GM19324 (cell line): ENCODE data around the gene EXOC4.
A peak's percentile ranks its signal among the peaks of the same experiment; 100 is the strongest.
"Not testable (repeated sequence)": the region's sequence is repeated elsewhere in the genome, so short reads cannot be mapped to it uniquely, and the experiment has no call there.

Experiments used
- ATAC-seq: cut with Tn5 transposase; IDR thresholded peaks from one replicate; pipeline ENCODE4 v1.9.1; 2021; ENCODE audit warnings: mild to moderate bottlenecking, moderate library complexity; ENCODE audit not compliant: unreplicated experiment, low FRiP score

EXOC4 gene

GRCh38 chr7:134071355-134072331, 818.8 kb downstream of the EXOC4 start:
- ATAC-seq, result peak; percentile 46

DNA sequence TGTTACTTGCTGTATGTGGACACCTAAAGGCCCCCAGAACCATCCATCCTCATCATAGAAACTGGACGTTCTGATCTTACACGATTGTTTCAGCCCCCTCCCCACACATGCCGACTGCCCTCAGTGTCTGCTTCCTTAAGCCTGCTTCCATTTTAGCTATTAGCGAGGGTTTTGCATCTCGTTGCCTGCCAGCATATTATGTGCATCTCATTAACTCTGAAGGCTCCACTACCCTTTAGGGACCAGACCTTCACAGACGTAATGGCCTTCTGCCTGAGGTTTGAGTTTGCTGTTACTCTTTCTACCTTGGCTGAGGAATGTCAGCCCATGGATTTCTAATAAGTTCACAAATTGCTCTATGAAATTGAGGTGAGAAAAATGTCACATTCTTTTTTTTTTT, 820.4 kb downstream of the EXOC4 start:
- ATAC-seq, result no peak

- ATAC-seq, result no peak
These were observed 822.9 kb downstream of the EXOC4 start for GRCh38 chr7:134075799-134076198.

- not testable (repeated sequence) for ATAC-seq
These were observed 824.7 kb downstream of the EXOC4 start for GRCh38 chr7:134077560-134077959.

- ATAC-seq, result no peak
These were observed 826.1 kb downstream of the EXOC4 start for GRCh38 chr7:134078991-134079390.

- ATAC-seq, result no peak
These were observed 828.8 kb downstream of the EXOC4 start for GRCh38 chr7:134081695-134082094.

DNA sequence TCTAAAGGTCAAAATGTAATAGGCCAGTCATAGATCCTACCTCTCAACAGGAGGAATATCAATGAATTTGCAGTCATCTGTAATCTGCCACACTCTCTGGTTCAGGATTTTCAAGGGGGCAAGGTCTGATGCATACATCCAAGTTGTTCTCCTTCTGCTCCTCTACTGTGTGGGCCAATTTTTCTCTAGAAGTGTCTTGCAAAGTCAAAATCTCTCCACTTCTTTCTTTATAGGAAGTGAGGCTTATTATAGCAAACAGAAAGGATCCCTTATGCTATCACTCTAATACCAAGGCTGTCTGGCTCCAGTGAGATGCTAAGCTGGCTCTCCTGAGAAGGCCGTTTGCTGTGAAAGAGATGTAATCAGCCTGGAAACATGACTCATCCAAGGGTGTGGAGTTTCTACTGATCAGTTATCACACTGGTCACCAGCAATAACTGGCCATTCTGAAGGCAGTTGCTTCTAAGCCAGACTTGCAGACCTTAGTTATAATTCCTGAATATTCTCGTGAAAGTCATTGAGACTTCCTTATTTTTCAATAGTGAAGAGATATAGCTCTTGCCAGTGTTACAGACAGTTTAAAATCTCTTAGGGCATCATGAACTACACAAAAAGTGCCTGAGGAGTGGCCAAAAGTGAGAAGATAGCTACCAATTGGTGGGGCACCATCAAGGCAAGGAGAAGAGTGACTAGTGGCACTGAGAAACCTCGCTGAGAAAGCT, 831.0 kb downstream of the EXOC4 start:
- no peak for ATAC-seq

GRCh38 chr7:134084488-134085144, 831.7 kb downstream of the EXOC4 start:
- ATAC-seq, result no peak

DNA sequence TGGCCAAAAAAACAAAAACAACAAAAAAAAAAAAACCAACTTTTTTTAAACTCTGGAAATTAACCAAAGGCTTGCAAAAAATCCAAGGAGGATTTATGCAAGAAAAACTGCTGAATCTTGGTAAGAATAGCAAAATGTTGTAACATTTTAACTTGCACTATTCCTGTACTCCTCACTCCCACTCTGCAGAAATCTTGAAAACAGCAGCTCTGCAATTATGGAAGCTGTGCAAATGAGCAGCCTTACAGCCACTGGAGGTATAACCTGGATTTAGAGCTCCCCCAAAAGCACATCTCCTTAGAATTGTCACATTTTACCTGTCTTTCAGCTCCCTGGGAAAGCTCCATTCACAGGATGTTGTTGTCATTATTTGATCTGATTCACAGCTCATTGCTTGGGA, 832.4 kb downstream of the EXOC4 start:
- no peak for ATAC-seq

DNA sequence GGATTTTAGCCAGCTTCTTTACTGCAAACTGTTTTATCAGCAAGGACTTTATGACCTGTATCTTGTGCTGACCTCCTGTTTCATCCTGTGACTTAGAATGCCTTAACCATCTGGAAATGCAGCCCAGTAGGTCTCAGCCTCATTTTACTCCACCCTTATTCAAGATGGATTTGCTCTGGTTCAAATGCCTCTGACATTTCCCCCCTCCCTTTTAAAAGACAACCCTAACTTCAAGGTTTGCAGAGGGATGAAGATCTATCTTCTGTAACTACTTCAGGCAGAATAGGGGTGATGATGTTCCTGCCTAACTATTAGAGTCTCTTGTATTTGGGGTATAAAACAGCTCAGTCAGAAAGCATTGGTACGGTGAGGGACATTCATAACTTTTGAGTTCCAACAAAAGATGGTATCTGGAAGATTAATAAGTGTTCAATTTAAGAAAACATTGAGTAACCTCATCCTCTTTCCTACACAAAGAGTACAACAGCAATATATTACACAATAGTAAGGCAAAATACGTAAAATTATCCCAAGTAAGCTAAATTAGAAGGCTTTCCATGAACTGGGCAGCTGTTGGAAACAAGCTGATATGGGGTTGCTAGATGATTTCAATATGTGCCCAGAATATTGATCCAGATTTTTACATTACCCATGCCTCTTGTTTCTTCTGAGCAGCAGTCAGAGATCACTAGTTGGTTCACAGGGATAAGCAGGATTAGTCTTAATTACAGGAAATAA, 834.3 kb downstream of the EXOC4 start:
- no peak for ATAC-seq

- no peak for ATAC-seq
These were observed 835.3 kb downstream of the EXOC4 start for GRCh38 chr7:134088199-134088598.

GRCh38 chr7:134089446-134089845, 836.6 kb downstream of the EXOC4 start:
- ATAC-seq, result no peak

DNA sequence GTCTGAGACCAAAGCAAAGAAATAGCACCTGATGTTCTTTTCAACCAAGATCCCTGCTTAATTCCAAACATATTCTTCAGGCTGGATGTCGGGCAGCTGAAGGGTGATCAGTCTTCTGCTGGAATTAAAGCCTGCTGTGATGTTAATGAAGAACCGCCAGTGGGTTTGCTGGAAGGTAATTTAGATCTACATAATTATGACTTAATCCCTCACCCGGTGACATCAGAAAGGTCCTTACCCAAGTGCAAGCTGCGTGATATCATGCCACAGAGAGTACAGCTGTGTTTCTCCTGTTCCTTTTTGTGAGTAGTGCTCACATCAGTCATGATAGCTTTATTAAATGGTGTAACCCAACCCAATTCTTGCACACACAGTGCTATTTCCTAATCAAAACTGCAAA, 845.2 kb downstream of the EXOC4 start:
- ATAC-seq, result no peak

- no peak for ATAC-seq
These were observed 848.8 kb downstream of the EXOC4 start for GRCh38 chr7:134101716-134102115.

DNA sequence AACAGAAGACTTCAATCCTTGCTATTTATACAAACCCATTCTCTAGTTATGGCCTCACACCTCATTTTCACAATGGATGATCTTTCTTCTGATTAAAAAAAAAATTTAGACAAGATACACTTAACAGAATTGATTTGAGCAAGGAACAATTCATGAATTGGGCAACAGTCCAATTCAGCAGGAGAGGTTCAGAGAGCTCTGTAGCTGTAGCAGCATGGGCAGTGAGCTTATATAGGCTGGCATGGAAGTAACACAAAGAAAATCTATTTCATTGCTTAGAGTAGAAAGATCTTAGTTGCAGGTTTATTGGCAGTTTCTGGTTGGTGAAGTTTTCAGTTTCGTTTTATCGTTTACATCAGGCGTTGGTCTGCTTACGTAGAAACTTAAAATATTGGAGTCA, 851.3 kb downstream of the EXOC4 start:
- no peak for ATAC-seq

GRCh38 chr7:134105841-134106240, 853.0 kb downstream of the EXOC4 start:
- ATAC-seq, result no peak

DNA sequence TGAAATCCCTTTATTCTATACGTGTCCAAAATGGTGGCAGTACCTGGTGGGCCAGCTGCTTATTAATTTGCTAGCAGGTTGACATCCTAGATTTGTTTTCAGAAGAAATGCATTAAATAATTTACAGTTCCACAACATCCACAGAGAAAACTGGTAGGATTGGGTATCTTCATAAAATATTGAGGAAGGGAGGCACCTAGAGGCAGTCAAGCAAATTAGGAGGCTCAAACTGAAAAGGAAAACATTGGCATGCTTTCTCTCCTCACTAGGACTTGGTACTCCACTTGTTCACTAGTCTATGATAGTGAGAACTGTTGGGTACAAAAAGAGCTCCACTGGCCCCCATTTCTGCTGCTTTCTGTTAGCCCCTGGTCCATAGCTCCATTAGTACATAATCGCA, 855.9 kb downstream of the EXOC4 start:
- no peak for ATAC-seq

- no peak for ATAC-seq
These were observed 860.8 kb downstream of the EXOC4 start for GRCh38 chr7:134113655-134114054.

- no peak for ATAC-seq
These were observed 862.1 kb downstream of the EXOC4 start for GRCh38 chr7:134114992-134115391.
